A549 (cell line): ENCODE measurements around the gene NRSN2. TPM values are rescaled to one million over a fixed set of nuclear protein-coding genes. Genes with fewer than 3 reads are reported as not detected.

Experiments
- ATAC-seq, 2 experiments: fragments of 200-7000 bp in 1 of 2; fragments of >200 bp in 1 of 2; cut with Nextera tagmentation in 1 of 2; cut with Tn5 transposase in 1 of 2; 3 replicates each; pipeline versions ENCODE4 v1.8.0 to v1.9.1; 2018 to 2020; ENCODE audit warnings: mild to moderate bottlenecking in 1 of 2, moderate library complexity in 1 of 2
- CTCF ChIA-PET: fragments of 300-600 bp; sonication (Branson Sonifier 250); formaldehyde crosslinking; extraction: SDS; loops from one replicate; lab custom pipeline; 2021; ENCODE audit warnings: antibody characterized with exemption, inconsistent platforms; lab: Yijun Ruan, JAX
- POLR2A ChIA-PET: fragments of 350-600 bp; formaldehyde crosslinking; extraction: SDS; loops from one replicate; lab custom pipeline; 2021; ENCODE audit warnings: antibody characterized with exemption, inconsistent platforms; lab: Yijun Ruan, JAX
- DNase-seq, 2 experiments: peaks; one replicate each; pipeline versions ENCODE4 v3.0.0 to v3.0.0-alpha.2; 2011 to 2016; ENCODE audit warnings: low read depth in 1 of 2, low spot score in 1 of 2
- FAIRE-seq: peaks from 2 replicates; lab custom pipeline; 2011; peaks lifted over from hg19 to GRCh38; lab: Jason Lieb, UNC
- H3K27ac ChIP-seq, 2 experiments: fragments of >200 bp; sonication (Bioruptor Twin); formaldehyde crosslinking; 3 replicates each; pipeline ENCODE4 v1.5.1; 2016 to 2017
- H3K4me1 ChIP-seq: fragments of >200 bp; sonication (Bioruptor Twin); formaldehyde crosslinking; 3 replicates; pipeline ENCODE4 v1.6.1; 2016
- H3K4me2 ChIP-seq: fragments of >200 bp; sonication (Bioruptor Twin); formaldehyde crosslinking; 3 replicates; pipeline ENCODE4 v1.6.1; 2016
- H3K4me3 ChIP-seq: fragments of >200 bp; sonication (Bioruptor Twin); formaldehyde crosslinking; 3 replicates; pipeline ENCODE4 v1.5.1; 2016
- H3K9me3 ChIP-seq: fragments of >200 bp; sonication (Bioruptor Twin); formaldehyde crosslinking; 3 replicates; pipeline ENCODE4 v1.6.1; 2016
- CEBPB ChIP-seq, 2 experiments: fragments of >200 bp in 1 of 2; sonication (Bioruptor Twin) in 1 of 2; formaldehyde crosslinking in 1 of 2; IDR thresholded peaks; 2 replicates each; pipeline ENCODE4 v1.6.1; 2012 to 2016
- CTCF ChIP-seq: fragments of >200 bp; sonication (Bioruptor Twin); formaldehyde crosslinking; IDR thresholded peaks from 3 replicates; pipeline ENCODE4 v1.5.1; 2016
- E2F6 ChIP-seq: IDR thresholded peaks from 2 replicates; pipeline ENCODE4 v1.6.1; 2012; ENCODE audit warnings: low read depth, borderline replicate concordance
- EHF ChIP-seq: fragments of 250-450 bp; sonication (Bioruptor Pico); IDR thresholded peaks from 2 replicates; pipeline ENCODE4 v1.5.0; 2020; ENCODE audit warnings: mild to moderate bottlenecking
- FOSB ChIP-seq: fragments of 250-450 bp; sonication (Bioruptor Pico); IDR thresholded peaks from 2 replicates; pipeline ENCODE4 v1.5.0; 2020; ENCODE audit warnings: mild to moderate bottlenecking, moderate library complexity
- HEYL ChIP-seq: fragments of 250-450 bp; sonication (Bioruptor Pico); IDR thresholded peaks from 2 replicates; pipeline ENCODE4 v1.8.0; 2021; ENCODE audit warnings: mild to moderate bottlenecking, moderate library complexity
- HOXB13 ChIP-seq: fragments of 250-450 bp; sonication (Bioruptor Pico); IDR thresholded peaks from 2 replicates; pipeline ENCODE4 v1.5.0; 2020; ENCODE audit warnings: low read depth, mild to moderate bottlenecking, moderate library complexity
- JUN ChIP-seq, 2 experiments: fragments of >200 bp; sonication (Bioruptor Twin); formaldehyde crosslinking; IDR thresholded peaks; 2 replicates in 1 of 2; 3 replicates in 1 of 2; pipeline ENCODE4 v1.6.1; 2016 to 2017
- KDM1A ChIP-seq: fragments of 200-600 bp; sonication (generic); IDR thresholded peaks from 2 replicates; pipeline ENCODE4 v1.6.1; 2016; ENCODE audit warnings: low read depth, mild to moderate bottlenecking
- KDM5A ChIP-seq: fragments of 200-600 bp; sonication (generic); IDR thresholded peaks from 2 replicates; pipeline ENCODE4 v1.6.1; 2016; ENCODE audit warnings: antibody characterized with exemption, mild to moderate bottlenecking
- MAFK ChIP-seq: fragments of 450-650 bp; IDR thresholded peaks from 2 replicates; pipeline ENCODE4 v1.6.1; 2014; ENCODE audit not compliant: partially characterized antibody
- MAX ChIP-seq: IDR thresholded peaks from 2 replicates; pipeline ENCODE4 v1.6.1; 2012
- MAZ ChIP-seq: fragments of 150-350 bp; IDR thresholded peaks from 2 replicates; pipeline ENCODE4 v1.6.1; 2014; ENCODE audit warnings: antibody characterized with exemption, low read depth, low read length, borderline replicate concordance
- NR3C1 ChIP-seq: fragments of >200 bp; sonication (Bioruptor Twin); formaldehyde crosslinking; IDR thresholded peaks from 3 replicates; pipeline ENCODE4 v1.6.1; 2017
- PHF8 ChIP-seq: fragments of 200-600 bp; sonication (generic); IDR thresholded peaks from 2 replicates; pipeline ENCODE4 v1.6.1; 2016; ENCODE audit warnings: low read depth, mild to moderate bottlenecking, antibody characterized with exemption, moderate library complexity, borderline replicate concordance
- RFX5 ChIP-seq: fragments of 450-650 bp; IDR thresholded peaks from 2 replicates; pipeline ENCODE4 v1.7.1; 2014; ENCODE audit warnings: antibody characterized with exemption, mild to moderate bottlenecking, moderate library complexity
- SMC3 ChIP-seq: fragments of >200 bp; sonication (Bioruptor Twin); formaldehyde crosslinking; IDR thresholded peaks from 3 replicates; pipeline ENCODE4 v1.6.1; 2018; ENCODE audit warnings: inconsistent platforms
- USF2 ChIP-seq: fragments of 450-650 bp; IDR thresholded peaks from 2 replicates; pipeline ENCODE4 v1.6.1; 2014; ENCODE audit warnings: antibody characterized with exemption
- ZNF302 ChIP-seq: fragments of 250-450 bp; sonication (Bioruptor Pico); IDR thresholded peaks from 2 replicates; pipeline ENCODE4 v1.9.0; 2021; ENCODE audit warnings: inconsistent platforms, mild to moderate bottlenecking, moderate library complexity
- ZSCAN20 ChIP-seq: fragments of 250-450 bp; sonication (Bioruptor Pico); IDR thresholded peaks from 2 replicates; pipeline ENCODE4 v1.8.0; 2022; ENCODE audit warnings: mild to moderate bottlenecking, moderate library complexity
- WGBS: methylation state at CpG from one replicate; pipeline ENCODE4 v1.1.6; 2017; ENCODE audit errors: missing lambda C conversion rate; 5-methylcytosine and 5-hydroxymethylcytosine counted together
- polyA plus RNA-seq, 4 experiments: library from polyadenylated mRNA; depleted of rRNA in 3 of 4; stranded (reverse); fragments of >200 nt; fragmentation: RNase III in 1 of 4; extraction: RNeasy Plus Mini Kit Qiagen cat#74134 plus additional on column Dnase treatment in 1 of 4; gene quantifications; 2 replicates in 3 of 4; 3 replicates in 1 of 4; pipeline ENCODE4 v1.2.3, GENCODE V29; 2011 to 2017

Gene NRSN2
- polyA plus RNA-seq, 2 of the 4 experiments (the other 2 are of a cell fraction): 47.5 to 74.8 TPM

- H3K27ac ChIP-seq: peak overlapping the region; percentile 93 to 99
- FAIRE-seq: no peak
These were observed 52.3 kb downstream of the NRSN2 start for GRCh38 chr20:399182-399707.

GRCh38 chr20:400128-400453 is 53.2 kb downstream of the NRSN2 start:
- peaks cover 15% of the 10 kb centered on the region for H3K9me3 ChIP-seq
- peak overlapping the region; percentile 65 for H3K4me2 ChIP-seq
- ATAC-seq (peak in 1 of 2 experiments; percentile 7; a peak in 2 of 6 replicates), DNase-seq (no peak), FAIRE-seq (no peak)
- peaks cover 50% of the 10 kb centered on the region for H3K4me1 ChIP-seq
- peak overlapping the region; percentile 93 to 99 for H3K27ac ChIP-seq
- 49% methylated on average over 2 of the region's 2 CpGs for WGBS
- no peak overlapping the region for H3K4me3 ChIP-seq
- TF ChIP-seq ZNF302: no peak
- no peak for TF ChIP-seq SMC3
- TF ChIP-seq PHF8: no peak
- TF ChIP-seq ZSCAN20 (CRISPR knock-in tag): no peak
- no peak for TF ChIP-seq EHF (CRISPR knock-in tag)
- TF ChIP-seq E2F6: no peak
- TF ChIP-seq CTCF: no peak
- POLR2A ChIA-PET: interaction anchor here (0.5 to 5.6 kb wide), 5 partner anchors 10 to 76 kb away, joined by 4 to 106 read pairs (median 11); partner anchors contain the start of genes NRSN2 and TRIB3
- CTCF ChIA-PET: interaction anchor here (0.6 to 15.4 kb wide), 9 partner anchors 9 to 161 kb away, joined by 3 to 160 read pairs (median 8); partner anchors contain the start of genes NRSN2 and TRIB3

More at GRCh38 chr20:399182-399707, 52.3 kb downstream of the NRSN2 start:
- Histone ChIP-seq H3K4me2 (no peak overlapping the region), H3K9me3 (peaks cover 14% of the 10 kb centered on the region), H3K4me1 (peaks cover 53% of the 10 kb centered on the region), H3K4me3 (no peak overlapping the region)
- ATAC-seq (peak in 1 of 2 experiments; percentile 1; a peak in 1 of 6 replicates), DNase-seq (no peak)
- no peak for TF ChIP-seq NR3C1
- TF ChIP-seq RFX5: no peak
- POLR2A ChIA-PET: interaction anchor here (1.6 to 5.6 kb wide), 5 partner anchors 8 to 37 kb away, joined by 4 to 106 read pairs (median 12); partner anchors contain the start of genes RBCK1 and TRIB3
- CTCF ChIA-PET: interaction anchor here (0.6 to 15.4 kb wide), 8 partner anchors 8 to 52 kb away, joined by 3 to 160 read pairs (median 9); partner anchors contain the start of genes NRSN2, RBCK1 and TRIB3
- 97% methylated on average over 9 of the region's 9 CpGs for WGBS

- peak; percentile 93 for FAIRE-seq
- peak; percentile 43 to 58; a peak in 5 of 6 replicates for ATAC-seq
- peak overlapping the region; percentile 65 for H3K4me2 ChIP-seq
- peak; percentile 62 to 75 for DNase-seq
- peaks cover 46% of the 10 kb centered on the region for H3K4me1 ChIP-seq
- peaks cover 15% of the 10 kb centered on the region for H3K9me3 ChIP-seq
- 0 out of 5 replicates have a peak, but pooled peaks have one; percentile 12 to 57 for TF ChIP-seq JUN (IDR thresholded peaks at IDR 0.05)
- TF ChIP-seq HOXB13 (CRISPR knock-in tag): peak; percentile 1; the same call in 1 of the 2 replicates
- TF ChIP-seq ZSCAN20 (CRISPR knock-in tag): 0 out of 2 replicates have a peak, but pooled peaks have one; percentile 2
- TF ChIP-seq MAZ: no peak
- TF ChIP-seq KDM5A: no peak
- TF ChIP-seq CEBPB (IDR thresholded peaks at IDR 0.05): no peak
- no peak for TF ChIP-seq EHF (CRISPR knock-in tag)
- TF ChIP-seq FOSB (CRISPR knock-in tag): no peak
- peak; percentile 55; the same call in 1 of the 2 replicates for TF ChIP-seq HEYL (CRISPR knock-in tag)
- peak; percentile 83 for TF ChIP-seq MAFK
- TF ChIP-seq MAX: no peak
- TF ChIP-seq KDM1A: no peak
- TF ChIP-seq USF2: peak; percentile 65
- no peak overlapping the region; the same call in 2 of the 3 replicates for H3K4me3 ChIP-seq
- CTCF ChIA-PET: interaction anchor here (1.1 to 15.4 kb wide), 8 partner anchors 12 to 160 kb away, joined by 3 to 160 read pairs (median 26); partner anchors contain the start of genes NRSN2 and TRIB3
- POLR2A ChIA-PET: interaction anchor here (0.5 to 5.6 kb wide), 8 partner anchors 10 to 76 kb away, joined by 3 to 106 read pairs (median 6); partner anchors contain the start of genes NRSN2, TBC1D20 and TRIB3
- peak overlapping the region; percentile 93 to 99 for H3K27ac ChIP-seq
- 68% methylated on average over 5 of the region's 5 CpGs for WGBS
These were observed 53.8 kb downstream of the NRSN2 start for GRCh38 chr20:400454-401275.
